Measurements from ENCODE around the gene EBF3. TPM values are rescaled to one million over a fixed set of nuclear protein-coding genes. Genes with fewer than 3 reads are reported as not detected.

The EBF3 gene
- total and polyA plus RNA-seq, 2 experiments from 2014 or later, result 0.27 to 0.49 TPM

DNA sequence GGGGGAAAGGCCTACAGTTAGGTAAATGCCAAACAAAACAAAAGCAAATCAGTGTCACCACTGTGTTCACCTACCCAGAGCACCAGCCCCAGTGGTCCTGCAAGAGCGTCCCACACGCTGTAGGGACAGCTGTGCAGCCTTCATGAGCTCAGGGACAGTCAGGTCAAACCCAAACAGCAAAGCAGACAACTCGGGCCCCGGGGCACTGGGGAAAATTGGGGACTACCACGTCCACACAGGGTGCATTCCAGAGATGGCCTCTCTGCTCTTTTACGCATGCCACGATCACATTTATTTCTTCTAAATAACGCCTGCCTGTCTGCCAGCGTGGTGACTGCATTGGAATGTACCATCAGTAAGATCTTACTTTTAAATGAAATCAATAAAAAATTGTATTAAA is 21.7 kb downstream of the EBF3 start:
- no peak overlapping the region for H3K4me2 ChIP-seq
- H3K9me2 ChIP-seq (ENCODE audit: insufficient read depth), result no peaks in the 10 kb centered on the region
- no peak overlapping the region for H3K27ac ChIP-seq (ENCODE audit: low read depth)
- H3K4me3 ChIP-seq, result no peak overlapping the region
- TF ChIP-seq POLR2AphosphoS5 (IDR thresholded peaks at IDR 0.05; ENCODE audit: low read depth) (no peak), JUNB (IDR thresholded peaks at IDR 0.05; ENCODE audit: unreplicated experiment) (no peak)
- TF ChIP-seq, protein P1, sequence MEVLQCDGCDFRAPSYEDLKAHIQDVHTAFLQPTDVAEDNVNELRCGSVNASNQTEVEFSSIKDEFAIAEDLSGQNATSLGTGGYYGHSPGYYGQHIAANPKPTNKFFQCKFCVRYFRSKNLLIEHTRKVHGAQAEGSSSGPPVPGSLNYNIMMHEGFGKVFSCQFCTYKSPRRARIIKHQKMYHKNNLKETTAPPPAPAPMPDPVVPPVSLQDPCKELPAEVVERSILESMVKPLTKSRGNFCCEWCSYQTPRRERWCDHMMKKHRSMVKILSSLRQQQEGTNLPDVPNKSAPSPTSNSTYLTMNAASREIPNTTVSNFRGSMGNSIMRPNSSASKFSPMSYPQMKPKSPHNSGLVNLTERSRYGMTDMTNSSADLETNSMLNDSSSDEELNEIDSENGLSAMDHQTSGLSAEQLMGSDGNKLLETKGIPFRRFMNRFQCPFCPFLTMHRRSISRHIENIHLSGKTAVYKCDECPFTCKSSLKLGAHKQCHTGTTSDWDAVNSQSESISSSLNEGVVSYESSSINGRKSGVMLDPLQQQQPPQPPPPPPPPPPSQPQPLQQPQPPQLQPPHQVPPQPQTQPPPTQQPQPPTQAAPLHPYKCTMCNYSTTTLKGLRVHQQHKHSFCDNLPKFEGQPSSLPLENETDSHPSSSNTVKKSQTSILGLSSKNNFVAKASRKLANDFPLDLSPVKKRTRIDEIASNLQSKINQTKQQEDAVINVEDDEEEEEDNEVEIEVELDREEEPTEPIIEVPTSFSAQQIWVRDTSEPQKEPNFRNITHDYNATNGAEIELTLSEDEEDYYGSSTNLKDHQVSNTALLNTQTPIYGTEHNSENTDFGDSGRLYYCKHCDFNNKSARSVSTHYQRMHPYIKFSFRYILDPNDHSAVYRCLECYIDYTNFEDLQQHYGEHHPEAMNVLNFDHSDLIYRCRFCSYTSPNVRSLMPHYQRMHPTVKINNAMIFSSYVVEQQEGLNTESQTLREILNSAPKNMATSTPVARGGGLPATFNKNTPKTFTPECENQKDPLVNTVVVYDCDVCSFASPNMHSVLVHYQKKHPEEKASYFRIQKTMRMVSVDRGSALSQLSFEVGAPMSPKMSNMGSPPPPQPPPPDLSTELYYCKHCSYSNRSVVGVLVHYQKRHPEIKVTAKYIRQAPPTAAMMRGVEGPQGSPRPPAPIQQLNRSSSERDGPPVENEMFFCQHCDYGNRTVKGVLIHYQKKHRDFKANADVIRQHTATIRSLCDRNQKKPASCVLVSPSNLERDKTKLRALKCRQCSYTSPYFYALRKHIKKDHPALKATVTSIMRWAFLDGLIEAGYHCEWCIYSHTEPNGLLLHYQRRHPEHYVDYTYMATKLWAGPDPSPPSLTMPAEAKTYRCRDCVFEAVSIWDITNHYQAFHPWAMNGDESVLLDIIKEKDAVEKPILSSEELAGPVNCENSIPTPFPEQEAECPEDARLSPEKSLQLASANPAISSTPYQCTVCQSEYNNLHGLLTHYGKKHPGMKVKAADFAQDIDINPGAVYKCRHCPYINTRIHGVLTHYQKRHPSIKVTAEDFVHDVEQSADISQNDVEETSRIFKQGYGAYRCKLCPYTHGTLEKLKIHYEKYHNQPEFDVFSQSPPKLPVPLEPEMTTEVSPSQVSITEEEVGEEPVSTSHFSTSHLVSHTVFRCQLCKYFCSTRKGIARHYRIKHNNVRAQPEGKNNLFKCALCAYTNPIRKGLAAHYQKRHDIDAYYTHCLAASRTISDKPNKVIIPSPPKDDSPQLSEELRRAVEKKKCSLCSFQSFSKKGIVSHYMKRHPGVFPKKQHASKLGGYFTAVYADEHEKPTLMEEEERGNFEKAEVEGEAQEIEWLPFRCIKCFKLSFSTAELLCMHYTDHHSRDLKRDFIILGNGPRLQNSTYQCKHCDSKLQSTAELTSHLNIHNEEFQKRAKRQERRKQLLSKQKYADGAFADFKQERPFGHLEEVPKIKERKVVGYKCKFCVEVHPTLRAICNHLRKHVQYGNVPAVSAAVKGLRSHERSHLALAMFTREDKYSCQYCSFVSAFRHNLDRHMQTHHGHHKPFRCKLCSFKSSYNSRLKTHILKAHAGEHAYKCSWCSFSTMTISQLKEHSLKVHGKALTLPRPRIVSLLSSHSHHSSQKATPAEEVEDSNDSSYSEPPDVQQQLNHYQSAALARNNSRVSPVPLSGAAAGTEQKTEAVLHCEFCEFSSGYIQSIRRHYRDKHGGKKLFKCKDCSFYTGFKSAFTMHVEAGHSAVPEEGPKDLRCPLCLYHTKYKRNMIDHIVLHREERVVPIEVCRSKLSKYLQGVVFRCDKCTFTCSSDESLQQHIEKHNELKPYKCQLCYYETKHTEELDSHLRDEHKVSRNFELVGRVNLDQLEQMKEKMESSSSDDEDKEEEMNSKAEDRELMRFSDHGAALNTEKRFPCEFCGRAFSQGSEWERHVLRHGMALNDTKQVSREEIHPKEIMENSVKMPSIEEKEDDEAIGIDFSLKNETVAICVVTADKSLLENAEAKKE (CRISPR knock-in tag; IDR thresholded peaks at IDR 0.05), result no peak
- no peaks in the 10 kb centered on the region for H4K20me1 ChIP-seq (replicated peaks; ENCODE audit: insufficient read depth)
- Mint-ChIP-seq H3K27me3 (ENCODE audit: insufficient read depth, low read depth, poor library complexity) (peaks cover 11% of the 10 kb centered on the region), H3K4me3 (no peak overlapping the region), H3K27ac (no peak overlapping the region), H3K4me1 (0 out of 3 replicates have a peak, but pooled peaks cover 3% of the 10 kb centered on the region), H3K9me3 (no peaks in the 10 kb centered on the region), H3K36me3 (ENCODE audit: low read depth) (no peaks in the 10 kb centered on the region)
- no peaks in the 10 kb centered on the region for H3K4me1 ChIP-seq (ENCODE audit: insufficient read depth)
- DNase-seq (ENCODE audit: low spot score) (no peak), ATAC-seq (no peak)
- no peaks in the 10 kb centered on the region for H3K36me3 ChIP-seq (ENCODE audit: insufficient read depth)
- no peaks in the 10 kb centered on the region for H3K27me3 ChIP-seq (ENCODE audit: insufficient read depth)
- H3F3A ChIP-seq (replicated peaks; ENCODE audit: low read depth), result no peaks in the 10 kb centered on the region
- no peaks in the 10 kb centered on the region for H3K79me2 ChIP-seq (replicated peaks; ENCODE audit: insufficient read depth)
- no peak overlapping the region for H2AFZ ChIP-seq

DNA sequence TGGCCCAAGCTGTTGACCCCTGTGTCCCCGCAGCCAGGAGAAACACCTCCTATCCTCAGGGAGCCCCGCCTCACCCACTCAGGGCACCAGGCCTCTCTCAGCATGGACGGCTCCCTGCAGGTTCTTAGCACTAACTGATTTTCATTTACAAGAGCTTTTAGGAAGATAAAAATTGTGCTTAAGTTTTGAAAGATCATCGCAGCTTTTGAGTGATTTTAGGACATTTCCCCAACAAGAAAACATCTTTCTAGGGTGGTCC is 22.1 kb downstream of the EBF3 start:
- Mint-ChIP-seq H3K27ac (no peak overlapping the region), H3K4me1 (0 out of 3 replicates have a peak, but pooled peaks cover 3% of the 10 kb centered on the region), H3K36me3 (ENCODE audit: low read depth) (no peaks in the 10 kb centered on the region), H3K27me3 (ENCODE audit: insufficient read depth, low read depth, poor library complexity) (peaks cover 11% of the 10 kb centered on the region), H3K4me3 (no peak overlapping the region), H3K9me3 (no peaks in the 10 kb centered on the region)
- no peaks in the 10 kb centered on the region for H3F3A ChIP-seq (replicated peaks; ENCODE audit: low read depth)
- H3K27ac ChIP-seq (ENCODE audit: low read depth), result no peak overlapping the region
- ATAC-seq, result no peak
- H3K36me3 ChIP-seq (ENCODE audit: insufficient read depth), result no peaks in the 10 kb centered on the region
- H3K4me3 ChIP-seq, result no peak overlapping the region
- no peaks in the 10 kb centered on the region for H4K20me1 ChIP-seq (replicated peaks; ENCODE audit: insufficient read depth)
- H3K27me3 ChIP-seq (ENCODE audit: insufficient read depth), result no peaks in the 10 kb centered on the region
- H3K4me2 ChIP-seq, result no peak overlapping the region
- H3K4me1 ChIP-seq (ENCODE audit: insufficient read depth), result no peaks in the 10 kb centered on the region
- H3K79me2 ChIP-seq (replicated peaks; ENCODE audit: insufficient read depth), result no peaks in the 10 kb centered on the region
- no peak overlapping the region for H2AFZ ChIP-seq
- H3K9me2 ChIP-seq (ENCODE audit: insufficient read depth), result no peaks in the 10 kb centered on the region
- DNase-seq (ENCODE audit: low spot score), result no peak
- TF ChIP-seq EZH2 (IDR thresholded peaks at IDR 0.05; ENCODE audit: low read depth, unreplicated experiment), result no peak
- TF ChIP-seq ZNF114 (CRISPR knock-in tag; IDR thresholded peaks at IDR 0.05), result no peak
- no peak for TF ChIP-seq POLR2AphosphoS5 (IDR thresholded peaks at IDR 0.05; ENCODE audit: low read depth)
- TF ChIP-seq JUNB (IDR thresholded peaks at IDR 0.05; ENCODE audit: unreplicated experiment), result no peak
- no peak for TF ChIP-seq ZNF331 (CRISPR knock-in tag; IDR thresholded peaks at IDR 0.05; ENCODE audit: low read depth)
- TF ChIP-seq STAT1 (IDR thresholded peaks at IDR 0.05; ENCODE audit: unreplicated experiment), result no peak
- TF ChIP-seq, protein P2, sequence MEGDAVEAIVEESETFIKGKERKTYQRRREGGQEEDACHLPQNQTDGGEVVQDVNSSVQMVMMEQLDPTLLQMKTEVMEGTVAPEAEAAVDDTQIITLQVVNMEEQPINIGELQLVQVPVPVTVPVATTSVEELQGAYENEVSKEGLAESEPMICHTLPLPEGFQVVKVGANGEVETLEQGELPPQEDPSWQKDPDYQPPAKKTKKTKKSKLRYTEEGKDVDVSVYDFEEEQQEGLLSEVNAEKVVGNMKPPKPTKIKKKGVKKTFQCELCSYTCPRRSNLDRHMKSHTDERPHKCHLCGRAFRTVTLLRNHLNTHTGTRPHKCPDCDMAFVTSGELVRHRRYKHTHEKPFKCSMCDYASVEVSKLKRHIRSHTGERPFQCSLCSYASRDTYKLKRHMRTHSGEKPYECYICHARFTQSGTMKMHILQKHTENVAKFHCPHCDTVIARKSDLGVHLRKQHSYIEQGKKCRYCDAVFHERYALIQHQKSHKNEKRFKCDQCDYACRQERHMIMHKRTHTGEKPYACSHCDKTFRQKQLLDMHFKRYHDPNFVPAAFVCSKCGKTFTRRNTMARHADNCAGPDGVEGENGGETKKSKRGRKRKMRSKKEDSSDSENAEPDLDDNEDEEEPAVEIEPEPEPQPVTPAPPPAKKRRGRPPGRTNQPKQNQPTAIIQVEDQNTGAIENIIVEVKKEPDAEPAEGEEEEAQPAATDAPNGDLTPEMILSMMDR (conservative IDR thresholded peaks at IDR 0.05; ENCODE audit: low read depth in 2 of 2), result no peak
- TF ChIP-seq, protein P3, sequence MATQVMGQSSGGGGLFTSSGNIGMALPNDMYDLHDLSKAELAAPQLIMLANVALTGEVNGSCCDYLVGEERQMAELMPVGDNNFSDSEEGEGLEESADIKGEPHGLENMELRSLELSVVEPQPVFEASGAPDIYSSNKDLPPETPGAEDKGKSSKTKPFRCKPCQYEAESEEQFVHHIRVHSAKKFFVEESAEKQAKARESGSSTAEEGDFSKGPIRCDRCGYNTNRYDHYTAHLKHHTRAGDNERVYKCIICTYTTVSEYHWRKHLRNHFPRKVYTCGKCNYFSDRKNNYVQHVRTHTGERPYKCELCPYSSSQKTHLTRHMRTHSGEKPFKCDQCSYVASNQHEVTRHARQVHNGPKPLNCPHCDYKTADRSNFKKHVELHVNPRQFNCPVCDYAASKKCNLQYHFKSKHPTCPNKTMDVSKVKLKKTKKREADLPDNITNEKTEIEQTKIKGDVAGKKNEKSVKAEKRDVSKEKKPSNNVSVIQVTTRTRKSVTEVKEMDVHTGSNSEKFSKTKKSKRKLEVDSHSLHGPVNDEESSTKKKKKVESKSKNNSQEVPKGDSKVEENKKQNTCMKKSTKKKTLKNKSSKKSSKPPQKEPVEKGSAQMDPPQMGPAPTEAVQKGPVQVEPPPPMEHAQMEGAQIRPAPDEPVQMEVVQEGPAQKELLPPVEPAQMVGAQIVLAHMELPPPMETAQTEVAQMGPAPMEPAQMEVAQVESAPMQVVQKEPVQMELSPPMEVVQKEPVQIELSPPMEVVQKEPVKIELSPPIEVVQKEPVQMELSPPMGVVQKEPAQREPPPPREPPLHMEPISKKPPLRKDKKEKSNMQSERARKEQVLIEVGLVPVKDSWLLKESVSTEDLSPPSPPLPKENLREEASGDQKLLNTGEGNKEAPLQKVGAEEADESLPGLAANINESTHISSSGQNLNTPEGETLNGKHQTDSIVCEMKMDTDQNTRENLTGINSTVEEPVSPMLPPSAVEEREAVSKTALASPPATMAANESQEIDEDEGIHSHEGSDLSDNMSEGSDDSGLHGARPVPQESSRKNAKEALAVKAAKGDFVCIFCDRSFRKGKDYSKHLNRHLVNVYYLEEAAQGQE (IDR thresholded peaks at IDR 0.05; ENCODE audit: unreplicated experiment), result no peak
- no peak for TF ChIP-seq CREB1 (CRISPR knock-in tag; IDR thresholded peaks at IDR 0.05; ENCODE audit: low read depth)
- no peak for TF ChIP-seq NANOG (IDR thresholded peaks at IDR 0.05; ENCODE audit: borderline replicate concordance)
